Lower lobe of right lung (tissue), 2 donors: ENCODE data around the gene GNAZ. TPM values are rescaled to one million over a fixed set of nuclear protein-coding genes. Genes with fewer than 3 reads are reported as not detected.

ENCODE experiments used
- ATAC-seq, 2 donors: fragments of 200-7000 bp; cut with Tn5 transposase; one replicate each; pipeline ENCODE4 v1.9.1; 2020 to 2022; ENCODE audit warnings: mild to moderate bottlenecking in 2 of 2, moderate library complexity in 2 of 2
- DNase-seq: peaks from one replicate; pipeline ENCODE4 v3.0.0-alpha.2; 2020
- H3K27ac ChIP-seq: fragments of 200-600 bp; one replicate; pipeline ENCODE4 v1.8.0; 2022
- H3K27me3 ChIP-seq: fragments of 200-600 bp; one replicate; pipeline ENCODE4 v1.8.0; 2022; ENCODE audit warnings: low read depth
- H3K36me3 ChIP-seq: fragments of 200-600 bp; one replicate; pipeline ENCODE4 v1.8.0; 2022; ENCODE audit warnings: mild to moderate bottlenecking
- H3K4me1 ChIP-seq: fragments of 200-600 bp; one replicate; pipeline ENCODE4 v1.8.0; 2022
- H3K4me3 ChIP-seq: fragments of 200-600 bp; one replicate; pipeline ENCODE4 v1.8.0; 2022; ENCODE audit warnings: mild to moderate bottlenecking
- H3K9me3 ChIP-seq: fragments of 200-600 bp; one replicate; pipeline ENCODE4 v1.8.0; 2022
- CTCF ChIP-seq: fragments of 200-600 bp; IDR thresholded peaks from one replicate; pipeline ENCODE4 v1.8.0; 2022; ENCODE audit warnings: antibody characterized with exemption, mild to moderate bottlenecking
- intact Hi-C: fragments of 100-400 bp; cut with DNase I; formaldehyde crosslinking; loops from one replicate; pipeline ENCODE4 v1.11.0; 2022
- total RNA-seq: library from RNA; stranded (reverse); fragmentation: NEBNext Ultra II Directional; extraction: Animal tissue kit (Norgen Biotek cat#: 25700); gene quantifications from one replicate; pipeline ENCODE4 v1.2.1, GENCODE V29; 2021
- donor health status: DM: no; HTN: yes; CAD: no; lungs with severe emphysema.

GNAZ gene
- total RNA-seq, 1 donor from 2014 or later, result 2.4 TPM

GRCh38 chr22:23138584-23139435, 68.5 kb downstream of the GNAZ start:
- Histone ChIP-seq H3K4me1 (peaks cover 18% of the 10 kb centered on the region), H3K27me3 (no peaks in the 10 kb centered on the region), H3K36me3 (no peaks in the 10 kb centered on the region), H3K4me3 (no peak overlapping the region), H3K9me3 (no peaks in the 10 kb centered on the region), H3K27ac (peak overlapping the region; percentile 49)
- no peak for ATAC-seq
- intact Hi-C loops, result no loop called here
- no peak for TF ChIP-seq CTCF
- no peak for DNase-seq

DNA sequence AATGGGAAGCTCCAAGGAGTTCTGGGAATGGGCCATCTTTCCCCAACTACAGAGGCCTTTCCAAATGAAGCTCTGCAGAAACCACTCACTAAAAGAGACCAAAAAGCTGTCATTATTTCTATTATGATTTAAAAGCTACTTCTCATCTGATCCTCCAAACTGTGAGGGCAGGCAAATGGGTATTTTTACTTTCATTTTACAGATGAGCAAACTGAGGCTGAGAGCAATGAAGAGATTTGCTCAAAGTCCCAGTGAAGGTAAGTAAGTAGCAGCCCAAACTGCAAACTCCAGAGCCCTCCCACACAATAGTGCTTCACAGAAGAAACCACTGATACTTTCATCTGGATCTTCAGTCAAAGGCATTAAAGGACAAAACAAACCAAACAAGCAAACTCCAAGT, 70.1 kb downstream of the GNAZ start:
- no peak for DNase-seq
- peaks cover 31% of the 10 kb centered on the region for H3K4me1 ChIP-seq
- no peak for ATAC-seq
- H3K4me3 ChIP-seq, result no peak overlapping the region
- H3K9me3 ChIP-seq, result no peaks in the 10 kb centered on the region
- H3K36me3 ChIP-seq, result no peaks in the 10 kb centered on the region
- no peak for TF ChIP-seq CTCF
- H3K27ac ChIP-seq, result no peak overlapping the region
- H3K27me3 ChIP-seq, result no peaks in the 10 kb centered on the region
- intact Hi-C loops, result no loop called here

DNA sequence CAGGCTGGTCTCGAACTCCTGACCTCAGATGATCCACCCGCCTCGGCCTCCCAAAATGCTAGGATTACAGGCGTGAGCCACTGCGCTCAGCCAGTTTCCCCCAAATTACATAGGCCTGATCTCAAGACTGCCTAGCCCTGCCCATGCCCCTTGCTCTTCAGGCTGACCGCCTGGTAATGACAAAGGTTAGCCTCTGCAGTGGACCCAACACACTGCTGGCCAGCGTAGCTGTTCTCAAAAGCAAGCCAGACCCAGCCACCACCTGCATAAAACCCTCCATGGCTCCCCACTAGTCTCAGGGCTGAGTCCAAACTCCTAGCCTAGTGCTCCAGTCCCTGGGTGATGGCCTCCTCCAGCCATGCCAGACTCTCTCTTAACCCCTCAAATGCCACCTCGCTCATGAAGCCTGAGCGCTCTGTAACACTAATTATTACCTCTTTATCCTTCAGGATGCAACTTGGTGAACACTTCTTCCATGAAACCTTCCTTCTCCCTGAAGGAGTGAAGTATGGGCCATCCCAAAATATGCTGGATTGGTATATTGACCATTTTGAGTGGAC, 72.3 kb downstream of the GNAZ start:
- no peaks in the 10 kb centered on the region for H3K36me3 ChIP-seq
- no peak for DNase-seq
- no peak for TF ChIP-seq CTCF
- no peaks in the 10 kb centered on the region for H3K27me3 ChIP-seq
- no peak for ATAC-seq
- H3K9me3 ChIP-seq, result no peaks in the 10 kb centered on the region
- H3K4me1 ChIP-seq, result peaks cover 50% of the 10 kb centered on the region
- intact Hi-C loops, result no loop called here
- H3K27ac ChIP-seq, result peak overlapping the region; percentile 75
- H3K4me3 ChIP-seq, result peak overlapping the region; percentile 37

DNA sequence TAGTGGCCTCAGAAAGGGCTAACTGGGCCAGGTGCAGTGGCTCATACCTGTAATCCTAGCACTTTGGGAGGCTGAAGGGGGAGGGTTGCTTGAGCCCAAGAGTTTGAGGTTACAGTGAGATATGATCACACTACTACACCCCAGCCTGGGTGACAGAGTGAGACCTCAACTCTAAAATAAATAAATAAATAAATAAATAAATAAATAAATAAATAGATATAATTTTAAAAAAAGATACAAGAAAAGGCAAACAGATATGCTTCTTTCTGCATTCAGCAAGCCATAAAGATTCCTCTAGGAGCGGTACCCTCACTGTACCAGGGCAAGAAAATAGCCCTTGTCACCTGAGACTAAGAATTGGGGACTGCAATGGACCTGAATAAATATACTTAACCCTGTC, 72.8 kb downstream of the GNAZ start:
- Histone ChIP-seq H3K4me3 (no peak overlapping the region), H3K4me1 (peaks cover 54% of the 10 kb centered on the region), H3K36me3 (no peaks in the 10 kb centered on the region), H3K27ac (no peak overlapping the region), H3K27me3 (no peaks in the 10 kb centered on the region), H3K9me3 (no peaks in the 10 kb centered on the region)
- DNase-seq (no peak), ATAC-seq (no peak)
- intact Hi-C loops, result no loop called here
- no peak for TF ChIP-seq CTCF

DNA sequence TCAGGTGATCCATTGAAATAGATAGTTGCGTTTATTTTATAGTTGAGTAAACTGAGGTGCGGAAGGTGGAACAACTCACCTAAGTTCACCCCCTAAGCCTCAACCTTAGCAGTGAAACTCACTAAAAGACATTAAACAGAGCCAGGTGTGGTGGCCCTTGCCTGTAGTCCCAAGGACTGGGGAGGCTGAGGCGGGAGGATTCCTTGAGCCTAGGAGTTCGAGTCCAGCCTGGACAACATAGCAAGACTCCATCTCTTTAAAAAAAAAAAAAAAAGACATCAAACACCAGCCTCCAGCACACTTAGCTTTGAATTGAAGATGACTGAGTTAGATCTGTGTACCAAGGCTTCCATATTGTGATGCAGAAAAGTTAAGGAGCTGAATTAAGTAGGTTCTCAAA, 74.1 kb downstream of the GNAZ start:
- peaks cover 59% of the 10 kb centered on the region for H3K4me1 ChIP-seq
- intact Hi-C loops, result no loop called here

More for the DNA sequence above, 74.1 kb downstream of the GNAZ start:
- Histone ChIP-seq H3K4me3 (no peak overlapping the region), H3K27ac (peak overlapping the region; percentile 71), H3K27me3 (no peaks in the 10 kb centered on the region), H3K36me3 (no peaks in the 10 kb centered on the region), H3K9me3 (no peaks in the 10 kb centered on the region)
- DNase-seq (no peak), ATAC-seq (no peak)
- no peak for TF ChIP-seq CTCF
